HG03442 (cell line): ENCODE data around the gene PHLDA1.

Experiments used
- ATAC-seq: cut with Tn5 transposase; IDR thresholded peaks from one replicate; pipeline ENCODE4 v1.9.1; 2021; ENCODE audit warnings: mild to moderate bottlenecking, moderate library complexity; ENCODE audit not compliant: unreplicated experiment

Gene PHLDA1

GRCh38 chr12:76020731-76021672, 10.6 kb downstream of the PHLDA1 start:
- peak; percentile 55 for ATAC-seq

- ATAC-seq = peak; percentile 56
Observed at GRCh38 chr12:76020281-76020680, 11.3 kb downstream of the PHLDA1 start.

DNA sequence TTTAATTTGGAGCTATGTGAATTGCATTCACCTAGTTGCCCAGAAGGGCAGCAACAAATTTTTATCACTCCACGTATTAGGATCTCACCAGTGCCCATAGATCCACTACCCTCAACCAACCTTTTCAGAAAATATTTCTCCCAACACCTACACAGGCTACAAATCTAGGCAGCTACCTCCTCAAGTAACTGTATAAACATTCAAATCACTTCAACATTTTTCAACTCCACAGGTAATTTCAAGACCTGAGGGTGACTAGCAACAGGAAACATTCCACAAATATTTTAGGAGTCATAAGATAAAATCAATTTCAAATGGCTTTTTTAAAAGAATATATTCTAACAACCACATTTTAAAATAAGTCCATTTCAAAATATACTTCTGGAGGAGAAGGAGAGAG, 12.9 kb downstream of the PHLDA1 start:
- ATAC-seq = no peak

DNA sequence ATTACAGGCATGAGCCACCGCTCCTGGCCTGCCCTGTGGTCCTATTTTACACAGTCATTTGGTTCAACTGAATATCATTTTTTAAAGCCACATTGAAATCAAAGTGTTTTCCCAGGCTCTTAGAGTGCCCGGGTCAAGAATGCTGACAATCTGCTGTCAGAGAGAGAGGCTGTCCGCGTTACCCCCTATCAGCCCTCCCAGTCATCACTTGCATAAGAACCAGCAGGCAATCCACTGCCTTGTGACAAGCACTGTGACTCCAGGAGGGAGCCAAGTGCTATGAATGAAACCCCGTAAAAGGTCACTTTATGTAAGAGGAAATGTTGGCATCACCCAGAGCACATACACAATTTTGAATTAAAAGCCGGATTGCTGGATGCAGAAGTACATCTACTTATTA, 13.5 kb downstream of the PHLDA1 start:
- ATAC-seq = no peak

GRCh38 chr12:76014007-76014406, 17.6 kb downstream of the PHLDA1 start:
- no peak for ATAC-seq

GRCh38 chr12:76013603-76014002, 18.0 kb downstream of the PHLDA1 start:
- no peak for ATAC-seq

GRCh38 chr12:76012644-76013043, 18.9 kb downstream of the PHLDA1 start:
- ATAC-seq = no peak

- no peak for ATAC-seq
Observed at GRCh38 chr12:76010732-76011458, 20.7 kb downstream of the PHLDA1 start.

DNA sequence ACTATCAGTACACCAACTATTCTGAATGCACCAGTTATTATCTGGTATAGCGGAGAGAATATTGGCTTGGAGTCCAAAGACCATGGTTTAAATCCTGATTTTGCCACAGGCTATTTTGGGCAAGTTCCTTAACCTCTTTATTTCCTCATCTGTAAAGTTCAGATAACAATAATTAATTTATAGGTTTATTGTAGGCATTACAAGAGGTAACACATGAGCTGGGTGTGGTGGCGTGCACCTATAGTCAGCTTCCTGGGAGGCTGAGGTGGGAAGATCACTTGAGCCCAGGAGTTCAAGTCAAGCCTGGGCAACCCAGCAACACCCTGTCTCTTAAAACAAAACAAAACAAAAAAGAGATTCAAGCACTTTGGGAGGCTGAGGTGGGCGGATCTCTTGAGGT, 23.1 kb downstream of the PHLDA1 start:
- ATAC-seq = no peak

GRCh38 chr12:76007640-76008039, 23.9 kb downstream of the PHLDA1 start:
- ATAC-seq = no peak

DNA sequence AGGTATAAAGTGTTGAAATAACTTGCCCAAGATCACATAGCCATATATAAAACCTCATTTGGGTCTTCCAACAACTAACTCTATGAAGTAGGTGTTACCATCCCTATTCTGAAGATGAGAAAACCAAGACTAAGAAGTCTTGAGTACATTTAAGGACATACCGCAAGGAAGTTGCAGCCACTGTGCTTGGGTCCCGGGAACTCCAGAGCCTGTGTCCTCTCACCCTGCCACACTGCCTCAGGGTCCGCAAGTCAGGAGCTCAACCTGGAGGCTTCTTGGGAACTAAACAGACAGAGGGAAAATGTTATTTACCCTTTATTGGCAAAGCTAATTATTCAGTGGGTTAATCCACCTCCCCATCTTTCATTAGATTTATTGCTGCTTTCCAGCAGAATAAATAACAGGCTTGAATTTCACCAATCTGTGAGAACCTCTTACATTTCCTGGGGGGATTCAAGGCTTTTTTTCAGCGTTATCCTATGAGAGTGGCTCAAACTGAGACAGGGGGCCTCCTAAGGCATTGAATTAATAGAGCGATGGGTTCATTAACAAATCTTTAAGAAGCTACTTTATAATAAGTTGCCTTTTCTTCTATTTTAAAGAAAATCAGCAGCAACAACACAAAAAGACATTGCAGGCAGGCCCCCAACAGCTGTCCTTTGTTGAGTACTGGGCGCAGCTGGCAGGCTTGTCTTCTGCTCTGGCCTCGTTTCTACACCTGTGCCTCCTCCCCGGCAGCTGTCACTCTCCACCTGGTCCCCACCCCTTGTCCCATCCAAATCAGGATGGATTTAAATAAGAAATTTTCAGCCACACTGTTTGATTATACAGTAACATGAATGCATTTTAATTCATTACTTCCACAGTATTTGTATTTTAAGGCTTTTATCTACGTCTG, 25.3 kb downstream of the PHLDA1 start:
- ATAC-seq = no peak

- no peak for ATAC-seq
Observed at GRCh38 chr12:76003355-76003638, 28.3 kb downstream of the PHLDA1 start.

DNA sequence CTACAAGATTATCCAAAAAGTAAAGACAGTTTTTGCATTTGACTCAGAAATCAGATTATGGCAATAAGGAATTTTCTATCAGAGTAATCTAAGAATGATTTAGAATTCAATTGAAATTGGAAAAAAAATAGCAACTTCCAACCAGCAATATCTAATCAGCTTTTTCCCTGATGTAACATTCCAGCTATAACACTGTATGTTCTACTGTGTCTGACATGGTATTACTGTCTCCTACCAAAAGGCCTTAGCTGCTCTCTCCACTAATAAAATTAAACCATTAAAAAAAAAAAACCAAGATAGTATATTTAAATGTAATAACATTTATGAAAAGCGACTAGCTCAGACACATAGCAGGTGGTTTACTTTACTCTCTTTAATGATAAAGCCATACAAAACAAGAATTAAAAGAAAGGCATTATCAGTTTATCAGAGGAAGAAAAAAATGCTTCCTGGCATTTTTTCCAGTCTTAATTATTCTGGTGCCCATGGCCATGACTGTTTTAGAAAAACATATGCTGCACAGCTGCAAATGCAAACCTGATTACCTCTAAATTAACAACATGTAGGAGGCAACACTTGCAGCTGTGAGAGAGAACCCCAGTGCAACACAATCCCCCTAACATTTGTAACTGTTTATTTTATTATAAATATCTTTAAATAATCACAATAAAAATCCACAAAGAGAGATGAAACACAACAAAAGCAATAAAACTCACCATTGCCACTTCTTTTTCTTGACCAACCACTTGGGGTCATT, 28.8 kb downstream of the PHLDA1 start:
- ATAC-seq = no peak

DNA sequence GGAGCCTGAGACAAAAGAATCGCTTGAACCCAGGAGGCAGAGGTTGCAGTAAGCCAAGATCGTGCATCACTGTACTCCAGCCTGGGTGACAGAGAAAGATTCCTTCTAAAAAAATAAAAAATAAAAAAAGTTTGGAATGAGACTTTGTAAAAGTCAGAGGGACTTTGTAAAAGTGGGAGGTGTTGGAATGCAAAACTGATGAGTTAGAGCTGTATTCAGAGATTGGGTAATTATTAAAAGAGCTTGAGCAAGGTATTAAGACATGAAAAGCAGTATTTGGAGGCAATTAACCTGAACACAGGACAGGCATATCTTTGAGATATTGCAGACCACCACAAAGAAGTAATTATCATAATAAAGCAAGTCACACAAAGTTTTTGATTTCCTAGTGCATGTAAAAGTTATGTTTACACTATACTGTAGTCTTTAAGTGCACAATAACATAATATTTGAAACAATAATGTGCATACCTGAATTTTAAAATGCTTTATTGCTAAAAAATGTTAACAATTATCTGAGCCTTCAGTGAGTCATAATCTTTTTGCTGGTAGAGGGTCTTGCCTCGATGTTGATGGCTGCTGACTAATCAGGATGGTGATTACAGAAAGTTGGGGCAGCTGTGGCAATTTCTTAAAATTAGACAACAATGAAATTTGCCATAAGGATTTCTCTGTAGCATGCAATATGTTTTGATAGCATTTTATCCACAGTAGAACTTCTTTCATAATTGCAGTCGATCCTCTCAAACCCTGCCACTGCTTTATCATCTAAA, 33.1 kb downstream of the PHLDA1 start:
- no peak for ATAC-seq

- ATAC-seq = no peak
Observed at GRCh38 chr12:75997658-75998057, 33.9 kb downstream of the PHLDA1 start.

DNA sequence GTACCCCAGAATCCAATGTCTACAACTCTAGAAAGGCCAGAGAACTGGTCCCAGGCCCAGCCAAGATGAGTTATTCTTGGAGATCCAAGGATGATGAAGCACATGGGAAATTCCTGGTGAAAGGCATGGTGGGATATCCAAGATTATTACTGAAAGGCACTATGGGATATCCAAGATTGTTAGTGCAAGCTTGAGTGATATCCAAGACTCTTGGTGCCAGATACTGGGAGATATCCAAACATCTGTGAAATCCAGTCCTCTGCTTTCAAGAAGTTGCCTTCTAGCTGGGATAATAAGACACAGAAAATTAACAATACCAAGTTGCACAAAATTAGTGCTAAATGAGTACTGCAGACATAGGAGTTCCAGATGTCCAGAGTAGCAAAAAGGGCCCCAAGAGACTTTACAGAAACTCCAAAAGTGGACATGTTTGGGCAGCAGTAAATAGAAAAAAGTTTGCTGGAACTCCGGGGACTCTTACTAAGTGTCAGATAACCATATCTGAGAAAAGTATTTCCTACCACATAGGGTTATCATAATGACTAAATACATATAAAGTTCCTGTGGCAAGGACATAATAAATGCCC, 34.6 kb downstream of the PHLDA1 start:
- ATAC-seq = no peak

DNA sequence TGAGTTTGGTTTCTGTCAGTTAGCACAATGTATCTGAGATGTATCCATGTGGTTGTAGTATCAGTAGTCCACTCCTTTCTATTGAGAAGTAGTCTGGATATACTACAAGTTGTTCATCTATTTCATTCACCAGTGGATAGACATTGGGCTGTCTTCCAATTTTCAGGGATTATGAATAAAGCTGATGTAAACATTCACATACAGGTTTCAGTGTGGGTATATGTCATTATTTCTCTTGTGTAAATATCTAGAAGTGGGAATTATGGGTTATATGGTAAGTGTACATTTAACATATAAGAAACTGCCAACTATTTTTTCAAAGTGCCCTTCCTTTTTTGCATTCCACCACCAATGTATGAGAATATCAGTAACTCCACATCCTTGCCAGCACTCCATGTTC, 35.9 kb downstream of the PHLDA1 start:
- ATAC-seq = no peak

- no peak for ATAC-seq
Observed at GRCh38 chr12:75994069-75994740, 37.4 kb downstream of the PHLDA1 start.

- ATAC-seq = no peak
Observed at GRCh38 chr12:75991753-75992152, 39.8 kb downstream of the PHLDA1 start.
